Progenitor cell of endocrine pancreas (in vitro differentiated cells): ENCODE data around the gene KCNT1. TPM values are rescaled to one million over a fixed set of nuclear protein-coding genes. Genes with fewer than 3 reads are reported as not detected.

Experiments used
- DNase-seq: peaks from one replicate; pipeline ENCODE4 v3.0.0; 2021; ENCODE audit warnings: low spot score; ENCODE audit not compliant: unreplicated experiment
- H3K27ac Mint-ChIP-seq: 2 replicates; pipeline ENCODE4 v1.8.0; 2021; ENCODE audit warnings: mild to moderate bottlenecking, moderate library complexity, mixed read lengths
- H3K27me3 Mint-ChIP-seq: 2 replicates; pipeline ENCODE4 v1.8.0; 2021; ENCODE audit warnings: mixed read lengths
- H3K36me3 Mint-ChIP-seq: 2 replicates; pipeline ENCODE4 v1.8.0; 2022; ENCODE audit warnings: mixed read lengths; ENCODE audit not compliant: insufficient read depth
- H3K4me1 Mint-ChIP-seq: 2 replicates; pipeline ENCODE4 v1.8.0; 2021; ENCODE audit warnings: low read depth, mixed read lengths
- H3K4me3 Mint-ChIP-seq: 2 replicates; pipeline ENCODE4 v1.8.0; 2021; ENCODE audit warnings: low read depth, mild to moderate bottlenecking, moderate library complexity, mixed read lengths
- H3K9me3 Mint-ChIP-seq: 2 replicates; pipeline ENCODE4 v1.8.0; 2021; ENCODE audit warnings: low read depth, mixed read lengths
- CTCF ChIP-seq: fragments of 200-600 bp; sonication (generic); IDR thresholded peaks from one replicate; pipeline ENCODE4 v1.5.0; 2021; ENCODE audit warnings: antibody characterized with exemption, mild to moderate bottlenecking; ENCODE audit not compliant: unreplicated experiment
- total RNA-seq: library from RNA; stranded (reverse); gene quantifications from 2 replicates; pipeline ENCODE4 v1.2.1, GENCODE V29; 2021

KCNT1 gene
- total RNA-seq, 1 donor from 2014 or later, result not detected

- no peak overlapping the region for H3K27ac Mint-ChIP-seq
- H3K27me3 Mint-ChIP-seq, result peaks cover 18% of the 10 kb centered on the region
- DNase-seq, result no peak
- no peaks in the 10 kb centered on the region for H3K4me1 Mint-ChIP-seq
- H3K9me3 Mint-ChIP-seq, result no peaks in the 10 kb centered on the region
- no peaks in the 10 kb centered on the region for H3K36me3 Mint-ChIP-seq
- TF ChIP-seq CTCF, result no peak
- H3K4me3 Mint-ChIP-seq, result no peak overlapping the region
Measured at GRCh38 chr9:135737840-135738521, 36.0 kb downstream of the KCNT1 start.

- no peak for TF ChIP-seq CTCF
- Mint-ChIP-seq H3K4me1 (no peaks in the 10 kb centered on the region), H3K27ac (no peak overlapping the region), H3K9me3 (no peaks in the 10 kb centered on the region), H3K4me3 (no peak overlapping the region), H3K36me3 (no peaks in the 10 kb centered on the region), H3K27me3 (peaks cover 12% of the 10 kb centered on the region)
- DNase-seq, result no peak
Measured at GRCh38 chr9:135739271-135740220, 37.6 kb downstream of the KCNT1 start.

DNA sequence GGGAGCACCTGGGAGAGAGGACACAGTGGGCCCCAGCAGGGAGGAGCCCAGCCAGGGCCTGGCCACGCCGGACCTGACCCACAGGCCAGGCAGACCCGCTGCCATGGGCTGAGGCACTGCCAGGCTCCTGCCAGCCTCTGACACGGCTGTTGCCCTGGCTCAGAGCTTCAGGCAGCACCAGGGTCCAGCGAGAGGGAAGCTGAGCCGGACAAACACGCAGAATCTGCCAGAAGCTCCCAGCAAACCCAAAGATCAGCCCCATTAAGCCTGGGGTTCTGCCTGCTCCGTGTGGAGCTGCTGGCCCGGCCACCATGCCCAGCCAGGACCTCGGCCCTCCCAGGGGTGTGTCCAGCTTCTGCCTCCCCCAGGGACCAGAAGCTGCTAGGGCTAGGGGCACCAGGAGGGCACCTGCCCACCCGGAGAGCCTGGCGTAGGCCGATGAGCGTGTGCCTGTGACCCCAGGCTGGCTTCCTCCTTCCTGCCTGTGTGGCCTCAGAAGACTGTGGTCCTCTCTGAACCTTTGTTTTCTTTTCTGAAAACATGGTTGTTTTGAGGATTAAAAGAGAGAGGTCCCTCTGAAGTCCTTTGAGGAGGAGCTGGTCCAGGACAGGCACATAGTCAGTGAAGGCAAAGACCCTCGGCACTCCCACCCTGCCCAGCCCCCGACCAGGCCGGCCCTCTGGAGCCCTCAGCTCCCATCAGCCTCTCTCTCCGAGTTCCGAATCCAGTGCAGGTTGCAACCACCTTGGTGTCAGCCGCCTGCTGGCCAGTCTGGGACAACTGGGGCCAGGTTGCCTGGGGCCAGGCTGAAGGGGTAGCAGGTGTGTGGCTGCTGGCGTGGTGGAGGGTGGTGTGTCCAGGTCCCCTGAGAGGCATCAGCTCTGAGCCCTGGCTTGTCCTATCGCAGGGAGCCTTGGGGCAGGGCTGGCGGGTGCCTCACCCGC lies 39.6 kb downstream of the KCNT1 start:
- no peak for TF ChIP-seq CTCF
- DNase-seq, result no peak
- H3K4me3 Mint-ChIP-seq, result no peak overlapping the region
- no peaks in the 10 kb centered on the region for H3K4me1 Mint-ChIP-seq
- H3K27ac Mint-ChIP-seq, result no peak overlapping the region
- H3K27me3 Mint-ChIP-seq, result peaks cover 8% of the 10 kb centered on the region
- no peaks in the 10 kb centered on the region for H3K36me3 Mint-ChIP-seq
- H3K9me3 Mint-ChIP-seq, result no peaks in the 10 kb centered on the region

GRCh38 chr9:135743021-135743420 lies 41.0 kb downstream of the KCNT1 start:
- DNase-seq, result no peak

More at GRCh38 chr9:135743021-135743420, 41.0 kb downstream of the KCNT1 start:
- H3K9me3 Mint-ChIP-seq, result no peaks in the 10 kb centered on the region
- no peak for TF ChIP-seq CTCF
- H3K27me3 Mint-ChIP-seq, result peaks cover 3% of the 10 kb centered on the region
- H3K4me1 Mint-ChIP-seq, result no peaks in the 10 kb centered on the region
- no peak overlapping the region for H3K27ac Mint-ChIP-seq
- no peaks in the 10 kb centered on the region for H3K36me3 Mint-ChIP-seq
- H3K4me3 Mint-ChIP-seq, result no peak overlapping the region
